Measurements from ENCODE around the gene TEN1. TPM values are rescaled to one million over a fixed set of nuclear protein-coding genes. Genes with fewer than 3 reads are reported as not detected.
A peak's percentile ranks its signal among the peaks of the same experiment; 100 is the strongest.

The TEN1 gene
- total RNA-seq, 1 donor from 2014 or later, result 8.5 TPM

- TF ChIP-seq CTCF (IDR thresholded peaks at IDR 0.05; ENCODE audit: partially characterized antibody, unreplicated experiment), result no peak
- Mint-ChIP-seq H3K9me3 (ENCODE audit: unreplicated experiment) (no peaks in the 10 kb centered on the region), H3K4me1 (ENCODE audit: low read depth, unreplicated experiment) (no peaks in the 10 kb centered on the region), H3K36me3 (ENCODE audit: unreplicated experiment) (no peaks in the 10 kb centered on the region), H3K27me3 (ENCODE audit: unreplicated experiment) (peaks cover 2% of the 10 kb centered on the region), H3K27ac (ENCODE audit: unreplicated experiment) (no peak overlapping the region), H3K4me3 (ENCODE audit: unreplicated experiment) (no peak overlapping the region)
- DNase-seq, result no peak
Observed at GRCh38 chr17:76046064-76046463, 67.0 kb downstream of the TEN1 start.

- DNase-seq, result no peak
- peak overlapping the region; percentile 3 for H3K27ac Mint-ChIP-seq (ENCODE audit: unreplicated experiment)
- H3K36me3 Mint-ChIP-seq (ENCODE audit: unreplicated experiment), result no peaks in the 10 kb centered on the region
- peaks cover 2% of the 10 kb centered on the region for H3K27me3 Mint-ChIP-seq (ENCODE audit: unreplicated experiment)
- no peak overlapping the region for H3K4me3 Mint-ChIP-seq (ENCODE audit: unreplicated experiment)
- H3K4me1 Mint-ChIP-seq (ENCODE audit: low read depth, unreplicated experiment), result peaks cover 2% of the 10 kb centered on the region
- H3K9me3 Mint-ChIP-seq (ENCODE audit: unreplicated experiment), result no peaks in the 10 kb centered on the region
- TF ChIP-seq CTCF (IDR thresholded peaks at IDR 0.05; ENCODE audit: partially characterized antibody, unreplicated experiment), result no peak
Observed at GRCh38 chr17:76048025-76048605, 69.1 kb downstream of the TEN1 start.

- TF ChIP-seq CTCF (IDR thresholded peaks at IDR 0.05; ENCODE audit: partially characterized antibody, unreplicated experiment), result no peak
- H3K4me1 Mint-ChIP-seq (ENCODE audit: low read depth, unreplicated experiment), result peaks cover 2% of the 10 kb centered on the region
- no peaks in the 10 kb centered on the region for H3K36me3 Mint-ChIP-seq (ENCODE audit: unreplicated experiment)
- H3K27me3 Mint-ChIP-seq (ENCODE audit: unreplicated experiment), result peaks cover 2% of the 10 kb centered on the region
- no peak for DNase-seq
- no peak overlapping the region for H3K27ac Mint-ChIP-seq (ENCODE audit: unreplicated experiment)
- H3K4me3 Mint-ChIP-seq (ENCODE audit: unreplicated experiment), result no peak overlapping the region
- no peaks in the 10 kb centered on the region for H3K9me3 Mint-ChIP-seq (ENCODE audit: unreplicated experiment)
Observed at GRCh38 chr17:76048711-76049110, 69.7 kb downstream of the TEN1 start.

GRCh38 chr17:76049239-76049638 is 70.2 kb downstream of the TEN1 start:
- H3K36me3 Mint-ChIP-seq (ENCODE audit: unreplicated experiment), result no peaks in the 10 kb centered on the region
- TF ChIP-seq CTCF (IDR thresholded peaks at IDR 0.05; ENCODE audit: partially characterized antibody, unreplicated experiment), result no peak
- peaks cover 2% of the 10 kb centered on the region for H3K4me1 Mint-ChIP-seq (ENCODE audit: low read depth, unreplicated experiment)
- H3K27me3 Mint-ChIP-seq (ENCODE audit: unreplicated experiment), result peaks cover 2% of the 10 kb centered on the region
- DNase-seq, result no peak
- no peak overlapping the region for H3K27ac Mint-ChIP-seq (ENCODE audit: unreplicated experiment)
- no peaks in the 10 kb centered on the region for H3K9me3 Mint-ChIP-seq (ENCODE audit: unreplicated experiment)
- no peak overlapping the region for H3K4me3 Mint-ChIP-seq (ENCODE audit: unreplicated experiment)

- Mint-ChIP-seq H3K4me1 (ENCODE audit: low read depth, unreplicated experiment) (peaks cover 2% of the 10 kb centered on the region), H3K27ac (ENCODE audit: unreplicated experiment) (no peak overlapping the region), H3K9me3 (ENCODE audit: unreplicated experiment) (no peaks in the 10 kb centered on the region), H3K27me3 (ENCODE audit: unreplicated experiment) (peaks cover 2% of the 10 kb centered on the region), H3K36me3 (ENCODE audit: unreplicated experiment) (no peaks in the 10 kb centered on the region), H3K4me3 (ENCODE audit: unreplicated experiment) (no peak overlapping the region)
- no peak for DNase-seq
- no peak for TF ChIP-seq CTCF (IDR thresholded peaks at IDR 0.05; ENCODE audit: partially characterized antibody, unreplicated experiment)
Observed at GRCh38 chr17:76049836-76050537, 70.9 kb downstream of the TEN1 start.

Measured in glutamatergic neuron (in vitro differentiated cells).